ENCODE data around the gene EPHA8.

- no peak for TF ChIP-seq CTCF (IDR thresholded peaks at IDR 0.05; ENCODE audit: low read depth, low read length, missing input control)
- TF ChIP-seq JUND (IDR thresholded peaks at IDR 0.05) = no peak
- no peak for TF ChIP-seq TAF1 (conservative IDR thresholded peaks at IDR 0.05)
- no peak for TF ChIP-seq HNF4A (conservative IDR thresholded peaks at IDR 0.05)
- TF ChIP-seq REST (IDR thresholded peaks at IDR 0.05) = no peak
- no peak for TF ChIP-seq MAX (IDR thresholded peaks at IDR 0.05)
- TF ChIP-seq SP1 (IDR thresholded peaks at IDR 0.05) = no peak
- no peak for TF ChIP-seq YY1 (IDR thresholded peaks at IDR 0.05)
- TF ChIP-seq EGR1 (IDR thresholded peaks at IDR 0.05; ENCODE audit: low read depth in 2 of 2) = no peak
These were observed 86.9 kb downstream of the EPHA8 start for GRCh38 chr1:22650089-22650693.

Measured in liver (tissue), 3 donors.